ENCODE data around the gene CFHR5.
"Not testable (repeated sequence)": the region's sequence is repeated elsewhere in the genome, so short reads cannot be mapped to it uniquely, and the experiment has no call there.

Gene CFHR5

DNA sequence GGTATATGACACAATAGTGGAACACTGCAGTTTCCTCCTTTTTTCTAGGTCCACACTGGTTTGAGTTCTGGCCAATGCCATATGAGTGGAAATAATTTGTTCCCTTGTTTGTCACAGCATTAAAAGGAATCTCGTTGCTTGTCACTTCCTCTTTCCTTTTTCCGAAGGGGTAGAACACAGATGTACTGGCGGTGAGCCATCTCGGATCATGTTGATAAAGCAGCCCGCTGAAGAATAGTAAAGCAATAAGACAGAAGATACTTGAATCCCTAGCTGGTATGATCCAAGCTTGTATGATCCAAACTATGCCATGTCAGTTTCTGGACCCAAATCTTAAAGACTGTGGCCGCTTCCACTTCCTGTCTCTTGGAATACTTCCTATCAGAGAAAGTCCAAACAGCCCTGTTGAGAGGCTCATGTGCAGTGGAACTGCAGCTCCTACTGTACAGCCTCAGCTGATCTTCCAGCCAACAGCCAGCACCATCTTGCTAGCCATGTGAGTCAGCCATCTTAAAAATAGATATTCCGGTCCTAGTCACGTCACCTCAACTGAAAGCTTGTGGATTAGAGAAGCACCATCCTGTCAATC lies 40.3 kb downstream of the CFHR5 start:
- no peak for DNase-seq (ENCODE audit: low read depth in 2 of 3, low spot score in 1 of 3)

DNA sequence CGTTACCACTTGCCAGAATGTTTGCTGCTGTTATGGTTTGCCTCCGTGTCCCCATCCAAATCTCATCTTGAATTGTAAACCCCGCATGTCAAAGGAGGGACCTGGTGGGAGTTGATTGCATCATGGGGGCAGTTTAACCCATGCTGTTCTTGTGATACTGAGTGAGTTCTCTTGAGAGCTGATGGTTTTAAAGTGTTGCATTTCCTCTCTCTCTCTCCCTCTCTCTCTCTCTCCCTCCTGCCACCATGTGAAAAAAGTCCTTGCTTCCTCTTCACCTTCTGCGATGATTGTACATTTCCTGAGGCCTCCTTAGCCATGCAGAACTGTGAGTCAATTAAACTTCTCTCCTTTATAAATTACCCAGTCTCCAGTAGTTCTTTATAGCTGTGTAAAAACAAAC lies 44.4 kb downstream of the CFHR5 start:
- DNase-seq (ENCODE audit: low read depth in 2 of 3, low spot score in 1 of 3), result no peak

DNA sequence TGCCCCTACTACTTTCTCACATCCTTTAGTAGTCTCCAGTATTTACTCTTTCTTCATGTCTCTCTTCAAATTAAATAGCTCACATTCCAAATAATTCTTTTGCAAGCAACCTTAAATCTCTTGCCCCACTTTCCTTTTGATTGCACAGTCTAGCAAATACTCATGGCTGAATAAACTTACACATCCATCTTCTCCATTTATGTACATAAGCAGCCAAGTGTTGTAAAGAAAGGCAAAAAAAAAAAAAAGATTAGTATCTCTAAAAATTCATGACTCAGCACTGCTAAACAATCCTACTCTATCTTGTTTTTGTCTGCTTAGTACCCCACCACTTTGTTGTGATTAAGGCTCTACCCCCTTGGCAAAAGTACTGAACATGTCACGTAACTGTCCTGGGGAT lies 47.1 kb downstream of the CFHR5 start:
- no peak for DNase-seq (ENCODE audit: low read depth in 2 of 3, low spot score in 1 of 3)

DNA sequence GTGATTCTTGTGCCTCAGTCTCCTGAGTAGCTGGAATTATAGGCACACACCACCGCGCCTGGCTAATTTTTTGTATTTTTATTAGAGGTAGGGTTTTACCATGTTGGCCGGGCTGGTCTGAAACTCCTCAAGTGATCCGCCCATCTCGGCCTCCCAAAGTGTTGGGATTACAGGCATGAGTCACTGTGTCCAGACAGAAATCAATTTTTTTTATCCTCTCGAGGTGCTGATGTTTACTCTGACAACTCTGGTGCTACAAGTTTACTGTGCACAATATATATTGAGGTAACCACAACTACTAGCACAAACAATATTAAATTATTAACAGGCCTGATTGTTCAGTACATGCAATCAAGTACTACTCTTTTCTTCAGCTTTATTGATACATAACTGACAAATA lies 50.0 kb downstream of the CFHR5 start:
- no peak for DNase-seq (ENCODE audit: low read depth in 2 of 3, low spot score in 1 of 3)

DNA sequence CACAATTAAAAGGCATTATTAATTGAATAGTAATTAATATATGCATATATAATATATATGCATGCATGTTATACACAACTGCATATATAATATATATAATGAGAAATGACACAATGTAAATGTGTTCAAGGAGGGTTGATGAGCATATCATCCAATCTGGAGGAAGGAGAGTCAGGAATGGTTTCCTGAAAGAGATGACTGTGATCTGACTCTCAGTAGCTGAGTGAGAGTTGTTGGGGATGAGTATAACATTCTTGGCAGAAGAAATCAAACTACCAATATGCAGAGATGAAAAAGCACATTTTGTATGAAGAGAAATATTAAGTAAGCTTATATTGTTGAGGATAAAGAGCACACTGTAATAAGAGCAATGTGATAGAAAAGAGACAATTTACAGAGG lies 52.4 kb downstream of the CFHR5 start:
- DNase-seq (ENCODE audit: low read depth in 2 of 3, low spot score in 1 of 3), result no peak

DNA sequence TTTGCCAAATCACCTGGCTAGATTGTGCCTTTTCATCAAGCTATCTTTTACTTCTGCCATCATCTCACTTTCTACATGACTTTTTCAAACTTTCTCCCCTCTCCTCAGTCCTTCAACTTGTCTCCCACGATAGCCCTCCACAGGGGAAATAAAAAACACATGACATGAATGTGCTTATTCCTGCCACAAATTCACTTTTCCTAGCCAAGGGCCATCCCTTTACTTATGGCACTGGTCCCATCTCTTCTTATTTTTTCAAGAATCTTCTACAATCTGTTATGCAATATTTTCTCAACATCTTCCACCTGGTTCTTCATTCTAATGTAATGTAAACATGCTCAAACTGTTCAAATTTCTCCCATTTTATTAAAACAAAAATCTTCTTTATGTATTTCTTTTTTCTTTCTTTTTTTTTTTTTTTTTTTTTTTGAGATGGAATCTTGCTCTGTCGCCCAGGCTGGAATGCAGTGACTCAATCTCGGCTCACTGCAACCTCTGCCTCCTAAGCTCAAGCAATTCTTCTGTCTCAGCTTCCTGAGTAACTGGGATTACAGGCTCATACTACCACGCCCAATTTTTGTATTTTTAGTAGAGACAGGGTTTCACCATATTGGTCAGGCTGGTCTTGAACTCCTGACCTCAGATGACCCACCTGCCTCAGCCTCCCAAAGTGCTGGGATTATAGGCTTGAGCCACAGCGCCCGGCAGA lies 57.4 kb downstream of the CFHR5 start:
- not testable (repeated sequence) for DNase-seq (ENCODE audit: low read depth in 2 of 3, low spot score in 1 of 3)

DNA sequence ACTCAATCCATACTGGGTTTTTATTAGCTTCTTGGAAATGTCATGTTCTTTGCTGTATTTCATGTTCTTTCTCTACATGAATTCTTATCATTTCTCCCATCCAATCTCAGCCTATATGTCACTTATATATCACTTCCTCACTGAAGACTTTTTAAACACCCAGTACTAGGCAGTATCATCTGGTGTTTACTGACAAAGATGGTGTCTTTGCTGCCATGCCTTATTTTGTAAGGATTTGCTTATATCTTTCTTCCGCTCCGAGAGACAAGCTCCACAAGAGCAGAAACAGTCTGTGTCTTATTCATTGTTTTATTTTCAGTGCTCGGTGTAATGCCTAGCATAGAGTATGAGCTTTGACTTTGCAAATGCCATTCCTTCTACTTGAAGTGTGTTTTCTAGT lies 59.5 kb downstream of the CFHR5 start:
- no peak for DNase-seq (ENCODE audit: low read depth in 2 of 3, low spot score in 1 of 3)

DNA sequence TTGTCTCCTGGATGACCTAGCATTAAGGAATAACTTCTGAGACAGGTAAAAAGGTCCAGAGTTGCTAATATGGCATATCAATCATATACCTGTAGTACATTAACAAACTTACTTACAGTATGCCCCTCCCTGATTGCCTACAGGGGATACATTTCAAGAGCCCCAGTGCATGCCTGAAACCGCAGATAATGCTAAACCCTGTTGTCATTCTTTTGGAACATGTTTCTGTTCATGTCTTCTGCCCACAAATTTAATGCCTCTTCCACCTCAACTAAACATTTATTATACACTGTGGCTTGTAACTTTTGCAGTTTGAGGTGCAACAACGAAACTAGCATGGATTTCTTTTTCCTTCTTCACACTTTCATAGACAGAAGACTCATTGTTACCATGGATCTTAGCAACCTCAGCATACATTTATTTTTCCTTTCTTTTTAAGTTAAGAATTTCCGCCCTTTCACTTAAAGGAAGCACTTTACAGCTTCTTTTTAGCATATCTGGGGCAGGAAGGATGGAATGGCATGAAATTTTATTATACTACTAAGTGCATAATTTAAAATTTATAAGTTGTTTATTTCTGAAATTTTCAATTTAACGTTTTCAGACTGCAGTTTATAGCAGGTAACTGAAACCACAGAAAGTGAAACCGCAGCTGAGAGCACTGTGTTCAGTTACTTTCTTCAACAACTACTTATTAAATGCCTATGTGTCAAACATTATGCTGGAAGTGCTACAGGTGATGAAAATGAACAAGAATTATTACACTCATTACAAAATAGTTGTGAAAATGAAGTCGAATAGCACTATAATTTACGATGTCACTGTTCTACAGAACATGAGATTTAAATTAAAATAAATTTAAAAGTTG lies 64.4 kb downstream of the CFHR5 start:
- no peak for DNase-seq (ENCODE audit: low read depth in 2 of 3, low spot score in 1 of 3)

DNA sequence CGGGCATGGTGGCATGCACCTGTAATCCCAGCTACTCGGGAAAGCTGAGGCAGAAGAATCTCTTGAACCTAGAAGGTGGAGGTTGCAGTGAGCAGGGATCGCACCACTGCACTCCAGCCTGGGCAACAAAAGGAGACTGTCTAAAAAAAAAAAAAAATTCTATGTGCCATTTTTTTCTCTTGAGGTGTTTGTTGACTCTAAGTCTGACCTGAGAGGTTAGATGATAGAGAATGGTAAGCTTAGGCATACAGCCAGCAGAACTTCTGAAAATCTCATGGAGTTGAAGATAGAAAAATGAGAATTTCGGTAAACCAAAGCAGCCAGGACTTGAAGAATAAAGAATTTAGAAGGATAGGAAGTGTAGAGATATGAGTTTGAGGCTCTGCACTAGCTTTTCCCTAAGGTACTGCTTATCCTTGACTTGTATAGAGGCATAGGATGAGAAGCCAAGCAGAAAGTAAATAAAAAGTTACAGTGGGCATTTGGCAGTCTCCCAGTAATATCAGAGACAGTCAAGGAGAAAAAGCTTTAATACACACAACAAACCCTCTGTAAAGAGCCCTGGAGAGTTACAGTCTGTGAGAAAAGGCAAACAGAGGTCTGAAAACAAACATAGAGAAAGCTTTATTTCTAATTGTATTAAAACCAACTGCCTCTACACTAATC lies 65.5 kb downstream of the CFHR5 start:
- DNase-seq (ENCODE audit: low read depth in 2 of 3, low spot score in 1 of 3), result no peak

DNA sequence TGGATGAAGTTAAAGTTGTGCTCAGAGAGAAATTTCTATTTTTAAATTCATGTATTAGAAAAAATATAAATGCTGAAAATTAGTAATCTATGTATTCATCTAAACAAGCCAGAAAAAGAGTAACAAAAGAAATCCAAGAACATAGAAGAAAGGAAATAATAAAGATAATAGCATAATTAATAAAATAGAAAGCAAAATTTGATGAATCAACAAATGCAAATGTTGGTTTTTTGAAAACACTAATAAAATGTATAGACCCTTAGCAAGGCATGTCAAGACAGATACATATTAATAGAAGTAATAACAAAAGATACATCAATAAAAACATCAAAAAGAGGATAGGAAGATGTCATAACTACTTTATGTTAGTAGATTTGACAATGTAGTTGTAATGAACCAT lies 71.7 kb downstream of the CFHR5 start:
- no peak for DNase-seq (ENCODE audit: low read depth in 2 of 3, low spot score in 1 of 3)

Measured in stimulated activated CD4-positive, alpha-beta T cell treated with anti-CD3 and anti-CD28 coated beads, Interleukin-12 subunit alpha, Interleukin-12 subunit beta, amount 100 ng/mL, for 48 hours (primary cell).